ENCODE data around the gene CRIP1.

GRCh38 chr14:105445290-105445689 is 41.4 kb upstream of the CRIP1 start:
- TF ChIP-seq GATA3 (IDR thresholded peaks at IDR 0.05; ENCODE audit: low read depth, low read length) (no peak), GATA2 (IDR thresholded peaks at IDR 0.05; ENCODE audit: low read depth, low read length) (no peak)
